ENCODE data around the gene PLA2G4A. TPM values are rescaled to one million over a fixed set of nuclear protein-coding genes. Genes with fewer than 3 reads are reported as not detected.

Gene PLA2G4A
- total RNA-seq, 1 experiment from 2014 or later = 0.39 TPM

DNA sequence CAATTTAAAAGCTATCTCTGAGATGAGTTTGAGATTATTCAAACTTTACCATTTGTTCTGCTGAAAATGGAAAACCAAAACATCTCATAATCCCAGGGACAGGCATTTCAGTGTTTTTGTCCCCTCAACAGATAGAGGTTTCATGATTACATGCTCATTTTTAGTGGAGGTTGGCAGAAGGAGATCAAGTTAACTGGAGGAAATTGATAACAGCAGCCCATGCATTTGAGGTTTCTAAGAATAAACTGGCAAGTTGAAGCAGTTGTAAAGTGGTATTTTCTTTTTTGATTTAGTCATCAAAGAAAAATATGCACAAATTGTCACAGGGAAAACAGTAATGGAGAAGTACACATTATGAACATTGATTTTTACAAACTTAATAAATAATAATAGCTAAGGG is 205.8 kb downstream of the PLA2G4A start:
- Histone ChIP-seq H3K79me1 (ENCODE audit: insufficient read depth, low read depth, low read length, poor library complexity, severe bottlenecking) (no peaks in the 10 kb centered on the region), H4K5ac (ENCODE audit: insufficient read length, low read depth, low read length) (no peak overlapping the region), H3K4me1 (ENCODE audit: insufficient read depth, low read length) (no peaks in the 10 kb centered on the region), H3K9ac (ENCODE audit: extremely low read depth, insufficient read length, low read length) (no peak overlapping the region), H4K20me1 (ENCODE audit: control insufficient read depth, insufficient read depth, insufficient read length) (no peaks in the 10 kb centered on the region), H3K79me2 (ENCODE audit: insufficient read depth, low read length) (no peaks in the 10 kb centered on the region), H2BK20ac (ENCODE audit: low read depth, low read length, poor library complexity, severe bottlenecking) (no peak overlapping the region), H3K56ac (ENCODE audit: insufficient read length, low read depth, low read length) (no peak overlapping the region), H4K8ac (replicated peaks; ENCODE audit: insufficient read length, low read depth, low read length) (no peak overlapping the region), H2AFZ (ENCODE audit: low read length) (no peak overlapping the region), H3K23ac (ENCODE audit: insufficient read length, low read depth, low read length) (no peak overlapping the region), H4K91ac (ENCODE audit: insufficient read length, low read depth, low read length) (no peak overlapping the region), H3K27ac (ENCODE audit: insufficient read length, low read depth, low read length) (no peak overlapping the region), H2BK120ac (ENCODE audit: low read depth, low read length, poor library complexity, severe bottlenecking) (no peak overlapping the region), H3K23me2 (ENCODE audit: insufficient read length, low read depth, low read length, poor library complexity, severe bottlenecking) (no peaks in the 10 kb centered on the region), H3K14ac (ENCODE audit: insufficient read depth, low read length) (no peak overlapping the region), H2BK15ac (ENCODE audit: low read depth, low read length) (no peak overlapping the region), H3T11ph (ENCODE audit: low read length) (no peak overlapping the region), H2AK5ac (ENCODE audit: insufficient read length, low read length) (no peak overlapping the region), H3K4me2 (ENCODE audit: insufficient read depth, insufficient read length, low read length) (no peak overlapping the region), H3K27me3 (ENCODE audit: insufficient read depth, low read length) (no peaks in the 10 kb centered on the region), H2BK5ac (ENCODE audit: insufficient read length, low read length) (no peak overlapping the region), H3K9me3 (ENCODE audit: control insufficient read depth, low read depth, low read length) (no peaks in the 10 kb centered on the region), H2BK12ac (ENCODE audit: insufficient read length, low read depth, low read length) (no peak overlapping the region), H3K4ac (ENCODE audit: low read depth, low read length) (no peak overlapping the region), H3K18ac (ENCODE audit: insufficient read length, low read depth, low read length) (no peak overlapping the region)
- peaks cover 0 to 6% of the 10 kb centered on the region in 2 experiments; a peak in 3 of 5 replicates for H3K9me3 Mint-ChIP-seq
- no peak for DNase-seq
- H3K4me1 Mint-ChIP-seq = no peaks in the 10 kb centered on the region
- TF ChIP-seq, protein P1, sequence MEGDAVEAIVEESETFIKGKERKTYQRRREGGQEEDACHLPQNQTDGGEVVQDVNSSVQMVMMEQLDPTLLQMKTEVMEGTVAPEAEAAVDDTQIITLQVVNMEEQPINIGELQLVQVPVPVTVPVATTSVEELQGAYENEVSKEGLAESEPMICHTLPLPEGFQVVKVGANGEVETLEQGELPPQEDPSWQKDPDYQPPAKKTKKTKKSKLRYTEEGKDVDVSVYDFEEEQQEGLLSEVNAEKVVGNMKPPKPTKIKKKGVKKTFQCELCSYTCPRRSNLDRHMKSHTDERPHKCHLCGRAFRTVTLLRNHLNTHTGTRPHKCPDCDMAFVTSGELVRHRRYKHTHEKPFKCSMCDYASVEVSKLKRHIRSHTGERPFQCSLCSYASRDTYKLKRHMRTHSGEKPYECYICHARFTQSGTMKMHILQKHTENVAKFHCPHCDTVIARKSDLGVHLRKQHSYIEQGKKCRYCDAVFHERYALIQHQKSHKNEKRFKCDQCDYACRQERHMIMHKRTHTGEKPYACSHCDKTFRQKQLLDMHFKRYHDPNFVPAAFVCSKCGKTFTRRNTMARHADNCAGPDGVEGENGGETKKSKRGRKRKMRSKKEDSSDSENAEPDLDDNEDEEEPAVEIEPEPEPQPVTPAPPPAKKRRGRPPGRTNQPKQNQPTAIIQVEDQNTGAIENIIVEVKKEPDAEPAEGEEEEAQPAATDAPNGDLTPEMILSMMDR (conservative IDR thresholded peaks at IDR 0.05) = no peak
- H3K27ac Mint-ChIP-seq = no peak overlapping the region
- H3K27me3 Mint-ChIP-seq (ENCODE audit: low read depth) = no peaks in the 10 kb centered on the region
- no peak overlapping the region for H3K4me3 Mint-ChIP-seq
- peaks cover 0 to 7% (median 0%) of the 10 kb centered on the region in 3 experiments; a peak in 4 of 7 replicates for H3K36me3 Mint-ChIP-seq (ENCODE audit: insufficient read depth in 1 of 3, low read depth in 3 of 3)
